ENCODE results near the gene SLC9C1.

DNA sequence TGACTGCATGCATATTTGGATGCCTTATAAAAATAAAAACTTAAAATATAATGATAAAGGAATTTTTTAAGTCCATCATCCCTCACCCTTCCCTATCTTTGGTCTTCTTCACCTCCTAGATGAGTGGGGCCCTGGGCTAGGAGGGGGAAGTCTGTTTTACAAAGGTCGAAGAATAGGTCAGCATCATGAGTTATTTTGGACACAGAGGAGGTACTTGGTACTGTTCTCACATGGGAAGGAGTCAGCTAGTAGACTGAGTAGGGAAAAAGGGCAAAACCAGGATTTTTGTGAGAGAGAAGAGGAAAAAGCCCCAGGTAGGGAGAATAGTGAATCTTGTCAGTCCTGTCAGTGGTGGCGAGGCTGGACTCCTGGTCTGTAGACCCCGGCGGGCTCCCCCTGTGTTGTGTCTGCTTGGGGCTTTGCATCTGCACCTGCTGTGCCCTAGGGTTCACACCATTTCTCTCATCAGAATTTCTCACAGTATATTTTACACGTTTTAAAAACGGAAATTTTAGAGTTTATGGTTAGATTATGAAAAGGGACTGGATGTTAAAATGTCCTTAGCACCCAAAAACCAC lies 178.1 kb downstream of the SLC9C1 start:
- TF ChIP-seq HOXD1 (CRISPR knock-in tag; IDR thresholded peaks at IDR 0.05) (no peak), RXRA (CRISPR knock-in tag; IDR thresholded peaks at IDR 0.05) (no peak), CHD2 (IDR thresholded peaks at IDR 0.05; ENCODE audit: low read depth, low read length) (no peak), POLR2A (IDR thresholded peaks at IDR 0.05; ENCODE audit: insufficient read depth in 1 of 2, low read depth in 2 of 2, low read length in 2 of 2) (no peak)
- TF ChIP-seq, protein P1, sequence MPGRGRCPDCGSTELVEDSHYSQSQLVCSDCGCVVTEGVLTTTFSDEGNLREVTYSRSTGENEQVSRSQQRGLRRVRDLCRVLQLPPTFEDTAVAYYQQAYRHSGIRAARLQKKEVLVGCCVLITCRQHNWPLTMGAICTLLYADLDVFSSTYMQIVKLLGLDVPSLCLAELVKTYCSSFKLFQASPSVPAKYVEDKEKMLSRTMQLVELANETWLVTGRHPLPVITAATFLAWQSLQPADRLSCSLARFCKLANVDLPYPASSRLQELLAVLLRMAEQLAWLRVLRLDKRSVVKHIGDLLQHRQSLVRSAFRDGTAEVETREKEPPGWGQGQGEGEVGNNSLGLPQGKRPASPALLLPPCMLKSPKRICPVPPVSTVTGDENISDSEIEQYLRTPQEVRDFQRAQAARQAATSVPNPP (CRISPR knock-in tag; IDR thresholded peaks at IDR 0.05): no peak
